MM.1S (cell line): Measurements from ENCODE around the gene ZNF672.

Source experiments
- DNase-seq: peaks from one replicate; pipeline ENCODE4 v3.0.0-alpha.2; 2015
- H2AFZ ChIP-seq: fragments of 300-600 bp; sonication (generic); 2 replicates; pipeline ENCODE4 v1.6.0; 2016; ENCODE audit warnings: antibody characterized with exemption, low read length
- H3F3A ChIP-seq: fragments of 300-600 bp; sonication (generic); 2 replicates; pipeline ENCODE4 v1.6.1; 2016; ENCODE audit warnings: mild to moderate bottlenecking, antibody characterized with exemption, low read length, moderate library complexity, mixed read lengths; ENCODE audit not compliant: insufficient read depth
- H3K27ac ChIP-seq: fragments of 300-600 bp; sonication (generic); 2 replicates; pipeline ENCODE4 v1.5.1; 2016; ENCODE audit warnings: mild to moderate bottlenecking, low read length
- H3K27me3 ChIP-seq: fragments of 300-600 bp; sonication (generic); replicated peaks from 2 replicates; pipeline ENCODE4 v1.6.0; 2016; ENCODE audit warnings: low read length; ENCODE audit not compliant: insufficient read depth
- H3K36me3 ChIP-seq: fragments of 300-600 bp; sonication (generic); replicated peaks from 2 replicates; pipeline ENCODE4 v1.6.1; 2016; ENCODE audit warnings: mild to moderate bottlenecking, low read length, mixed read lengths; ENCODE audit not compliant: insufficient read depth
- H3K4me1 ChIP-seq: fragments of 300-600 bp; sonication (generic); 2 replicates; pipeline ENCODE4 v1.6.1; 2016; ENCODE audit warnings: low read length, mixed read lengths
- H3K4me2 ChIP-seq: fragments of 300-600 bp; sonication (generic); 2 replicates; pipeline ENCODE4 v1.6.0; 2016; ENCODE audit warnings: low read depth, low read length
- H3K4me3 ChIP-seq: fragments of 300-600 bp; sonication (generic); 2 replicates; pipeline ENCODE4 v1.5.1; 2016; ENCODE audit warnings: low read length, mixed read lengths
- H3K79me2 ChIP-seq: fragments of 300-600 bp; sonication (generic); 2 replicates; pipeline ENCODE4 v1.6.1; 2016; ENCODE audit warnings: mixed run types, low read length, mixed read lengths
- H3K9ac ChIP-seq: fragments of 300-600 bp; sonication (generic); 2 replicates; pipeline ENCODE4 v1.6.1; 2016; ENCODE audit warnings: low read length, mixed read lengths
- H3K9me2 ChIP-seq: fragments of 300-600 bp; sonication (generic); replicated peaks from 2 replicates; pipeline ENCODE4 v1.6.1; 2016; ENCODE audit warnings: mild to moderate bottlenecking, low read length, mixed read lengths; ENCODE audit not compliant: insufficient read depth
- H3K9me3 ChIP-seq: fragments of 300-600 bp; sonication (generic); replicated peaks from 2 replicates; pipeline ENCODE4 v1.6.1; 2016; ENCODE audit warnings: mild to moderate bottlenecking, low read length, mixed read lengths; ENCODE audit not compliant: insufficient read depth
- H4K20me1 ChIP-seq: fragments of 300-600 bp; sonication (generic); 2 replicates; pipeline ENCODE4 v1.6.1; 2016; ENCODE audit warnings: mild to moderate bottlenecking, low read length, moderate library complexity, mixed read lengths; ENCODE audit not compliant: insufficient read depth
- EZH2 ChIP-seq: fragments of 300-600 bp; sonication (generic); optimal IDR thresholded peaks from 2 replicates; pipeline ENCODE3; 2017; ENCODE audit warnings: low read depth, mild to moderate bottlenecking, antibody characterized with exemption, low read length, mixed read lengths
- EZH2phosphoT487 ChIP-seq: fragments of 300-600 bp; sonication (generic); IDR thresholded peaks from 2 replicates; pipeline ENCODE4 v1.6.1; 2018; ENCODE audit warnings: antibody characterized with exemption, low read length
- TF ChIP-seq, protein P1 (sequence below): fragments of 300-600 bp; sonication (generic); IDR thresholded peaks from 2 replicates; pipeline ENCODE4 v1.5.1; 2016; ENCODE audit warnings: antibody characterized with exemption, low read length, mixed read lengths

The ZNF672 gene

DNA sequence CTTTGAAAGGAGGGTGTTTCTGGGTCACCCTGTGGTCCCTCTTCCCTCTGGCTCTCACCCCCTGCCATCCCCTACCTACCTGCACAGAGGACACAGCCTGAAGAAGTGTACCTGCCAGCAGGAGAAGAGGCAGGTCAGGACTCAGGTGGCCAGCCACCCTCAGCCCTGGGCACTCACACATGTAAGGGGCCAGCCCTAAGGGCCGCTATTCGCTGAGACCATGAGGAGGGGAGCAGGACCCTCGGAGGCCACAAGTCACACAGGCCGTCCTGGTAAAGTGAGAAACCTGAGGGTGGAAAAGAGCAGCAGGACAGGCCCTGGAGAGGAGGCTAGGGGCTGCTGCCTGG lies 19.7 kb downstream of the ZNF672 start:
- H3K27ac ChIP-seq = peak overlapping the region; percentile 55; the same call in 1 of the 2 replicates
- H3K79me2 ChIP-seq = peaks cover 20% of the 10 kb centered on the region
- peak overlapping the region; percentile 61 for H2AFZ ChIP-seq

DNA sequence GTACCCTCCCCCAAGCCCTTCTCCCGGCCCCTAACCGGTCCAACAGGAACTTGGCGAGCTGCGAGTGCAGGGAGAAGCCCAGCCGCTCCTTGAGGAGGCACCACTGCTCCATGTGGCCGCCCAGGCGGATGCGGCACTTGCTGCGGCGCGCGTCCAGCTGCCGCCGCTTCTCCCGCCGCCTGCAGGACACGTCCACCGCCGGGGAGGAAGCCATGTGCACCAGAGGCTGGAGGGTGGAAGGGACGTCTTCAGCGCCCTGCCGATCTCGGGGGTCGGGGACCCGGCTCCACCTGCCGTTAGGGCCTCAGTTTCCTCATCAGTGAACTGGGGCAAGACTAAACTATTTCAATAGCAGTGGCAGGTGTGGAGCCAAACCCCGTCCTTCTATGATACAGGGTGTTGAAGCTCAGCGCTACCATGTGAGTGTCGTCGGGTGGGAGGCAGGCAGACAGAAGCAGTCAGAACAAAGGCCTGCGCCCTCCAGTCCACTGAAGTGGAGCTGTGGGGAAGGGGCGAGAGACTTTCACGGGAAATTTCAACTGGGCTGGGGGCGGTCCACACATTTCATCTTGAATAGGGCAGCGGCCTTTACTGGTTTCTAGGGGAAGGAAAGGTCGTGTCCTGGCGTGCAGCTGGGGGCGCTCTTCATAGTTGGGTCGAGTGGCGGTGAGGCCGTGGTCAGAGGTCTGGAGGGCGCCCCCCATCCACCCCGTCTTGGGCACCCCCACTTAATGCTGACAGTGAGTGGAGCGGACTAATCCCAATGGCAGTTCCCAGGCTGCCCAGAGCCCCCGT lies 20.3 kb downstream of the ZNF672 start:
- H3K4me3 ChIP-seq = peak overlapping the region; percentile 67
- H3K9ac ChIP-seq = peak overlapping the region; percentile 81
- H3F3A ChIP-seq = peaks cover 5% of the 10 kb centered on the region; the same call in 1 of the 2 replicates
- H3K27me3 ChIP-seq = peaks cover 14% of the 10 kb centered on the region
- no peaks in the 10 kb centered on the region for H3K36me3 ChIP-seq
- TF ChIP-seq, protein P1, sequence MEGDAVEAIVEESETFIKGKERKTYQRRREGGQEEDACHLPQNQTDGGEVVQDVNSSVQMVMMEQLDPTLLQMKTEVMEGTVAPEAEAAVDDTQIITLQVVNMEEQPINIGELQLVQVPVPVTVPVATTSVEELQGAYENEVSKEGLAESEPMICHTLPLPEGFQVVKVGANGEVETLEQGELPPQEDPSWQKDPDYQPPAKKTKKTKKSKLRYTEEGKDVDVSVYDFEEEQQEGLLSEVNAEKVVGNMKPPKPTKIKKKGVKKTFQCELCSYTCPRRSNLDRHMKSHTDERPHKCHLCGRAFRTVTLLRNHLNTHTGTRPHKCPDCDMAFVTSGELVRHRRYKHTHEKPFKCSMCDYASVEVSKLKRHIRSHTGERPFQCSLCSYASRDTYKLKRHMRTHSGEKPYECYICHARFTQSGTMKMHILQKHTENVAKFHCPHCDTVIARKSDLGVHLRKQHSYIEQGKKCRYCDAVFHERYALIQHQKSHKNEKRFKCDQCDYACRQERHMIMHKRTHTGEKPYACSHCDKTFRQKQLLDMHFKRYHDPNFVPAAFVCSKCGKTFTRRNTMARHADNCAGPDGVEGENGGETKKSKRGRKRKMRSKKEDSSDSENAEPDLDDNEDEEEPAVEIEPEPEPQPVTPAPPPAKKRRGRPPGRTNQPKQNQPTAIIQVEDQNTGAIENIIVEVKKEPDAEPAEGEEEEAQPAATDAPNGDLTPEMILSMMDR = peak; percentile 70
- TF ChIP-seq EZH2 = no peak
- peaks cover 20% of the 10 kb centered on the region for H3K79me2 ChIP-seq
- peak overlapping the region; percentile 78 for H3K4me2 ChIP-seq
- H3K9me2 ChIP-seq = no peaks in the 10 kb centered on the region
- no peaks in the 10 kb centered on the region for H4K20me1 ChIP-seq
- peak; percentile 83 for DNase-seq
- H3K4me1 ChIP-seq = peaks cover 22% of the 10 kb centered on the region
- H3K9me3 ChIP-seq = no peaks in the 10 kb centered on the region
- peak overlapping the region; percentile 55; the same call in 1 of the 2 replicates for H3K27ac ChIP-seq
- H2AFZ ChIP-seq = peak overlapping the region; percentile 61

More for the DNA sequence above, 19.7 kb downstream of the ZNF672 start:
- Histone ChIP-seq H3K9me2 (no peaks in the 10 kb centered on the region), H4K20me1 (no peaks in the 10 kb centered on the region), H3K4me2 (peak overlapping the region; percentile 78), H3K9ac (peak overlapping the region; percentile 81), H3F3A (peaks cover 2% of the 10 kb centered on the region; the same call in 1 of the 2 replicates), H3K27me3 (peaks cover 14% of the 10 kb centered on the region), H3K4me1 (peaks cover 21% of the 10 kb centered on the region), H3K36me3 (no peaks in the 10 kb centered on the region), H3K9me3 (no peaks in the 10 kb centered on the region), H3K4me3 (peak overlapping the region; percentile 67)
- DNase-seq = no peak
- TF ChIP-seq EZH2phosphoT487 (no peak), EZH2 (no peak)
- TF ChIP-seq, protein P1 = no peak

DNA sequence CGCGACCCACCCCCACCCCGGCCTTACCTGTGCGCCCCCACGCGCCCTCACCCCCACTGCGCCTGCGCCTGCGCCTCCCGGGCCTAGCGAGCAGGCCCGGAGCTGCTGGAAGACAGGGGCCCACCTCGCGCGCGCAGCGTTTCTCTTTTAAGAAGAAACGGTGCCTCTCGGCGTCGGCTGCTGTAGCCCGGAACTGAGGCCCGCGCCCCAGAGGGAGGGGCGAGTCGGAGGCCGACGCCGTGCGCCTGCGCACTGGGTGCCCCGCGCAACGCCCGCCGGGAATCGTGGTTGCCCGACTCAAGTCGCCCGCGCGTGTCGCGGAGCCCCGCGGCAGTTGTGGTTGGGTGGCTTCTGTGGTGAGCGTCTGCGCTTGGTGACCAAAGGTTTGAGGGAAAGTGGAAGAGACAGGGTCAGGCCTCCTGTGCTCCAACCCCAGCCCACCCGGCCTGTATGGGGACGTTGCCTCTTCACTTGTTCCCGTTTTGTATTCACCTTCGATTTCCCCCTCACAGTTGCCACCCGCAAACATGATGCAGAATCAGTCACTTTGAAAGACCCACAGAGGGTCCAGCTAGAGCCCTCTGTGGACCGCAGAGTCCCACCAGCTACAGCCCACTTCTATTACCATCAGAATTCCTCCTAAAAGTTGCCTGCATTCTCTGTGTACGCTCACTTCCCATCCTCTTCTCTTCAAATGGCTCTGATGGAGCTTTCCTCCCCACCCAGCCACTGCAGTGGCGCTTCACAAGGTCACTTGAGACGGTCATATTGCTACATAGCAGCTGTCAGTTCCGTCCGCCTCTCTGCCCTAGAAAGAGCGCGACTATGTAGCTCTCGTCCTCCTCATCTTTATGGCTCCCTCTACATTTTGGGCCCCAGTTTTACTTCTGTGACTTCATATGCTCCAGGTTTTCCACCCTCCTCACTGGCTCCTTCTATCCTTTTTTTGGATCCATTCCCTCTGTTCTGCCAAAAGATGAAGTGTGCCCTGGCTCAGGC lies 21.2 kb downstream of the ZNF672 start, which contains the start of gene ZNF692:
Gene ZNF692, minus strand, starts transcription at position 195 of the 999 bp plus-strand sequence. CDS start 776 bp downstream, outside the sequence.
- Histone ChIP-seq H3K79me2 (peaks cover 17% of the 10 kb centered on the region), H3F3A (peaks cover 5% of the 10 kb centered on the region; the same call in 1 of the 2 replicates), H3K4me2 (peak within 1 kb of the TSS; percentile 97), H3K27me3 (peaks cover 14% of the 10 kb centered on the region), H3K36me3 (no peaks in the 10 kb centered on the region), H3K4me3 (peak within 1 kb of the TSS; percentile 67), H3K4me1 (peaks cover 28% of the 10 kb centered on the region), H4K20me1 (no peaks in the 10 kb centered on the region), H2AFZ (peak within 1 kb of the TSS; percentile 87), H3K9ac (peak within 1 kb of the TSS; percentile 81), H3K9me3 (no peaks in the 10 kb centered on the region), H3K27ac (peak within 1 kb of the TSS; percentile 55; the same call in 1 of the 2 replicates), H3K9me2 (no peaks in the 10 kb centered on the region)
- TF ChIP-seq, protein P1 = no peak
- TF ChIP-seq EZH2phosphoT487 (no peak), EZH2 (no peak)
- DNase-seq = peak; percentile 100
